ENCODE results near the gene PCIF1.
"Not testable (repeated sequence)": the region's sequence is repeated elsewhere in the genome, so short reads cannot be mapped to it uniquely, and the experiment has no call there.

PCIF1 gene

DNA sequence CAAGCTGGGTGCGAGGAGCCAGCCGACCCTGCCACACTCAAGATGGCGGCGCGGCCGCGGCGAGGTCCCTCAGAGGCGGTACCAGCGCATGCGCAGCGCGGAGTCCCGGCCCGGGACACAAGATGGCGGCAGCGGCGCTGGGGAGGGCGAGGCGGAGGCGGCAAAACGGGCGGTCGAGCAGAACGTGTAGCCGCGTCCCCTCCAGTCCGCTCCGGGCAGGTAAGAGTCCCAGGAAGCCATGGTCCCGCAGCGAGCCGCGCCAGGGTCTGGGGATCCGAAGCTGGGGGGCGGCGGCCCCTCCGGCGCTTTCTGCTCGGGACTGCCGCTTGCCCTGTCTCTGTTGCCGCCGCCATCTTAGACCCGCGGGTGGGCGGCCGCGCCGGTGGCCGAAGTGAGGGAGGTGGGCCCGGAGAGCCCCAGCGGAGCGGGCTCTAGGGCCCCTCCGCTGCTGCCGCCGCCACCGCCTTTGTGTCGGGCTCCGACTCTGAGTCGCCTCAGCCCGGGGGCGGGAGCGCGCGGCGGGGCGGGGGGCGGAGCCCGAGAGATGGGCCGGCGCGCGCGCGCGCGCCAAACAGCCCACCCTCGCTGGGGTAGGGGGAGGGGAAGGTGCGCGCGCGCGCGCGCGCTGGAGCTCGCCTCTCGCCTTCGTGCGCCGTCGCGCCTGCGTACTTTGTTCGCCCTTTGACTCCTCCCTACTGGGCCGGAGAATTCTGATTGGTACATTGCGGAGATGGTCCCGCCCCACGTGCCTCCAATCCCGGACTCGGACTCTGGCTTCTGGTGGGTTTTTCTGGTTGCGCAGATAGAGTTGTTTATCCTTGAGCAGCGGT, at the start of gene PCIF1:
TSS of gene PCIF1 (plus strand) at position 98 of the 830 bp plus-strand sequence. CDS start 4,317 bp downstream, outside the sequence.
- DNase-seq = peak; percentile 99

DNA sequence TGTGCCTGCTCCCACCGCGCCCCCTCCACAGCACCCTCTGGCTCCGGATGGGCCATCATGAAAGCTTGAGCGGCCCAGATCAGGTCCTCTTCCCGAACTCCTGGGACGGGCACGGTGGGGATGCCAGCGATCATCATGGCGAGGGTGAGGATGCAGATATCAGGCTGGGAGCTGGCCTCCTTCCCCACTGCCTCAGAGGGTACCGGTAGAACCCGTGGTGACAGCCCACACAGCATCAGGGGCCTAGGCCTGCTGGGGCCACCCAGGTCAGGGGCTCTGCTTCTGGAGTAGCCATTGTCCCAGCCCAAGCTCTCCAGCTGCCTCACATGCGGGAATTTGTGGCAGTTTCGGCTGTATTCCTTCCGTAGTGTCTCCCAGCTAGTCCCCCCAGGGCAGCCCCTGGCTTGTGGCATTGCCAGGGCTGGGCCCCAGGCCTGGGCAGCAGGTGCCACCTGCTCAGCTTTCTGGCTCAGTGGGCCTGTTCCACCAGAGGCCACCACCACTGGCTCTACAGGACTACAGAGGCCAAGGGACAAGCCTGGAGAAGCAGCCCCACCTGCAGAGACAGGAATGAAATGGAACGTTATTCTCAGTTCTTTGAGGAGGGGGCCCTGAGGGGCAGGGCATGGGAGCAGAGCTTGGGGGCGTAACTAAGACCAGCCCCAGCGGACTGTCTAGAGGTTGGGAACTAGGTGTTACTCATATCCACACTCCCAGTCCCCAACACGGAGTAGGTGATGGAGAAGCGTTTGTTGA, 47.7 kb upstream of the PCIF1 start:
- DNase-seq = no peak

DNA sequence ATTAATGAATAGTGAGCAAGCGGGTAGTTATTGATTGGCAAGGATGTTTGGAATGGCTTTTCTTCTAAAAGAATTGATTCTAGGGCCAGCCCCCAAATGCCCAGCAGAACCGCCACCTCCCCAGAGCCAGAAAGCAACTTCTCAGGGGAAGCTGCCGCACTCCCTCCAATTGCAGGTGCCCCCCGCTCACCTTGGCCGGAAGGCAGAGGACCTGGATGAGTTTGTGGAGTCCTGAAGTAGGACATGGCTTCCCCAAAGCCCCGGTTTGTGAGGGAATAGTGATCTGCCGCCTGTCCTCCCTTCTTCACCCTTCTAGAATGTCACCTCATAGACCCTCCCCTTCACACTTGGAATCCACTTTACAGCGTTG, 47.2 kb upstream of the PCIF1 start, which contains the start of gene SPATA25:
TSS of gene SPATA25 (minus strand) at position 277 of the 370 bp plus-strand sequence. CDS start at position 245, 32 bp downstream.
- DNase-seq = no peak

DNA sequence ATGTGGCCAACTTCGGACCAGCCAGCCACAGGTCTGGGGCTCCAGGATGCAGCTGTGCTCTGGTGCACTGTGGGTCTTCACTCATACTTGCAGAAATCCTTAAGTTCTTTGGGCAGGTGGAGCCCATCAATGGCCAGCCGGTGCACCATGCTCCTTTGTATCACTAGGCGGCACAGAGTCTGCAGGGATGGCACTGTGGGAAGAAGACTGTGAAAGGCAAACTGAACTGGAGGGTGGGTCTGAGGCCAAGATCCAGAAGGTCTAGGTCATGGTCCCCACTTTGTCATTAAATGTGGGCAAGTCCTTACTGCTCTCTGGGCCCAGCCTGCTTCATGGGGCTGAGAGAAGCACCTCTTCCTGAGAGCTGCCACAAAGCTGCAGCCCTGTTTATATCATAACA, 45.8 kb upstream of the PCIF1 start:
- DNase-seq = no peak

DNA sequence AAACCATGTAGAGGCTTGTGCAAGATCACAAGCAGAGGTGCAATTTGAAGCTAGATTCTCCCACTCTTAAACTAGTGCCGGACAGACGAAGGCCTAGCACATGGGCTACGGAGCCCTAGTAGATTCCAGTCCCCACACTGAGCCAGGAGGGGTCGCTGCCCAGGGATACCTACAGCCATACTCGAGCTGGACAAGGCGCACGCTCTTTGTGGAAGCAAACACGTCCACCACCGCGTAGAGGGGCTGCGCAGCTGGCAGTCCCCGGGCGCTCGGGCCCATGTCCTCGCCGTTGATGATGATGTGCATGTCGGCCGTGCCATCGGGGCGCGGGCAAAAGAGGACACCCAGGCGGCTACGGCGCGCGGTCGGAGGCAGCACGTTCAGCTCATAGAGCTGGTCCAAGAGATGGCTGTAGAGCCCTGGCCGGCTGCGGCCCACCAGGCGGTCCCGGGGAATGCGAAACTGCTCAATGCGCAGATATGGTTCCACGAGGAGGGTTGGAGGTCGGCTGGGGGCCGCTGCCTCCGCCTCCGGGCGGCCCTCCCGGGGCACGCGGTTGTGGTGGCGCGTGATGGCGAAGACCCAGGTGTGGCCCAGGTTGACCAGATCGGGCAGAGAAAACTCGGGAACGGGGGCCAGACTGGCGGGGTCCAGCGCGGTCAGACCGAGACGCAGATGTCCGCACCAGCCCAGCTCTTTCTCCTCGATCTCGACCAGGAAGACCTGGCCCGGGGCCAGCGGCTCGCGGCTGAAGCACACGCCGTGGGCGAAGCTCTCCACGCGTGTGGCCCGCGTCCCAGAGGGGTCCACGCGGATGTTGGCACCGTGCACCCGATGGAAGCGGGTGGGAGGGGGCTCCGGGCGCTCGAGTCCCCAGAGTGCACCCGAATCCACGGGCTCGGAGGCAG, 44.2 kb upstream of the PCIF1 start:
- DNase-seq = no peak

DNA sequence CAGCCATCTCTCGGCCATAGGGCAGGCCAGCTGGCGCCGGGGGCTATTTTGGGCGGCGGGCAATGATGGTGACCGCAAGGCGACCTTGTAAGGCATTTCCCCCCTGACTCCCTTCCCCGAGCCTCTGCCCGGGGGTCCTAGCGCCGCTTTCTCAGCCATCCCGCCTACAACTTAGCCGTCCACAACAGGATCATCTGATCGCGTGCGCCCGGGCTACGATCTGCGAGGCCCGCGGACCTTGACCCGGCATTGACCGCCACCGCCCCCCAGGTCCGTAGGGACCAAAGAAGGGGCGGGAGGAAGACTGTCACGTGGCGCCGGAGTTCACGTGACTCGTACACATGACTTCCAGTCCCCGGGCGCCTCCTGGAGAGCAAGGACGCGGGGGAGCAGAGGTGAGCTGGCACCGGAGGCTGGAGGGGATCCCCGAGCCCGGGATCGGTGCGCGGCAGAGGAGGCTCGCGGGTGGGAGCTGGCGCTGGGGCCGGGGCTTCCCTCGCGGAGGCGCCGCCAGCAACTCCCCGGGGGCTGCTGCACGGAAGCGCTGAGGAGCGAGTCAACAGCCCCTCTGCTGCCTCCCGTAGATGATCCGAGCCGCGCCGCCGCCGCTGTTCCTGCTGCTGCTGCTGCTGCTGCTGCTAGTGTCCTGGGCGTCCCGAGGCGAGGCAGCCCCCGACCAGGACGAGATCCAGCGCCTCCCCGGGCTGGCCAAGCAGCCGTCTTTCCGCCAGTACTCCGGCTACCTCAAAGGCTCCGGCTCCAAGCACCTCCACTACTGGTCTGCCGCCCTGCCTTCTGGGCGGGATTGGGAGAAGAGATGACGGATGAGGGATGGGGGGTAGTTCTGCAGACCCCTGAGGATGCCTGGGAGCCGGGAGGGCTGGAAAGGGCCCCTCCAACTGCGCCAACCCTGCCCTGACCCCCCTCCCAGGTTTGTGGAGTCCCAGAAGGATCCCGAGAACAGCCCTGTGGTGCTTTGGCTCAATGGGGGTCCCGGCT, 43.2 kb upstream of the PCIF1 start, which contains the start of the genes CTSA and NEURL2:
TSS of gene CTSA (plus strand) at position 351 of the 999 bp plus-strand sequence. CDS start at position 585, 234 bp downstream.
TSS of gene NEURL2 (minus strand) at position 224 of the 999 bp plus-strand sequence. CDS start at position 7, 217 bp downstream.
- DNase-seq = peak; percentile 92

DNA sequence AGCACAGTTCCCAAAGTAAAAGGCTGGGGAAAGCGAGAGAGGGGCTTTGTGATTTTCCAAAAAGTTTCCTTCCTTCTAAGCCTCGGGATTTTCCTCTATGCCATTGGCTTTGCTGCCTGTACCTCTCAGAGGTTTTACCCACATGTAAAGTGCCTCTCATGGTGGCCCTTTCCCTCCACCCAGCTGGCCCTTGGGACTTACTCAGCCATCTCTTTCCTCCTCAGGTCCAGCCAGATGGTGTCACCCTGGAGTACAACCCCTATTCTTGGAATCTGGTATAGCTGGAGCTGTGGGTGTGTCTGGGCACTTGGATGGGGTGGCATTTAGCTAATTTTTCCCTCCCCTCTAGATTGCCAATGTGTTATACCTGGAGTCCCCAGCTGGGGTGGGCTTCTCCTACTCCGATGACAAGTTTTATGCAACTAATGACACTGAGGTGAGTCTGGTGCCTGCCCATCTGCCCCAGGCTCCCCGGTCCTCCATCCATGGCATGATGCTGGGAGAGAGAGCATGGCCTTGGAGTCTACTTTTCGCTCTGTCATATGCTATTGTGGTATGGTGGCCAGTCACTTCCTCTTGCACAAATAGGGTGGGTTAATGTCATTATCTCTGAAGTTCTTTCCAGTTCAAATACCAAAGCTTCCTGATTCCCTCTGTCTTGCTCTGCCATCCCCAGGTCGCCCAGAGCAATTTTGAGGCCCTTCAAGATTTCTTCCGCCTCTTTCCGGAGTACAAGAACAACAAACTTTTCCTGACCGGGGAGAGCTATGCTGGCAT, 42.2 kb upstream of the PCIF1 start:
- DNase-seq = peak; percentile 48

DNA sequence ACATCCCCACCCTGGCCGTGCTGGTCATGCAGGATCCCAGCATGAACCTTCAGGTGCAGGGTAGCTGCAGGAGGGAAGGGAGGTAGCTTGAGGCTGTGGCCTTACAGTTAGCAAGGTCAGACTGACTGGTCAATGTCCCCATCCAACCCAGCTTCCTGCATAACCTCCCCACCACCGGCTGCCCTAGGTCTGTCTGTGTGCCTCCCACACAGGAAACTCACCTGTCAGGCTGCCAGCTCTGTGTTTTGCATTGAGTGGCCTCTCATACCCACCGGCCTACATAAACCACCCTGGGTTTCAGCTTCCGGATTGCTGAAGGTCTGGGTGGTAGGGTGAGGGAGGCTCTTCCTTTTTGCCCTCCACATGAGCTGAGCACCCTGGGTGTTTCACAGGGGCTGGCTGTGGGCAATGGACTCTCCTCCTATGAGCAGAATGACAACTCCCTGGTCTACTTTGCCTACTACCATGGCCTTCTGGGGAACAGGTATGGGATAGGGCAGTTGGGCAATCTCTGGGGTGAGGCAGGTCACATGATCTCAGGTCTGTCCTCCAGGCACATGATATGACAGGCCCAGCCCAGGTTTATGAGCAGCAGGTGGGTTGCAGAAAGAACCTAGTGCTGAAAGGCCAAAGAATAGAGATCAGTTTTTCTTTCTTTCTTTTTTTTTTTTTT, 41.5 kb upstream of the PCIF1 start:
- DNase-seq = no peak

DNA sequence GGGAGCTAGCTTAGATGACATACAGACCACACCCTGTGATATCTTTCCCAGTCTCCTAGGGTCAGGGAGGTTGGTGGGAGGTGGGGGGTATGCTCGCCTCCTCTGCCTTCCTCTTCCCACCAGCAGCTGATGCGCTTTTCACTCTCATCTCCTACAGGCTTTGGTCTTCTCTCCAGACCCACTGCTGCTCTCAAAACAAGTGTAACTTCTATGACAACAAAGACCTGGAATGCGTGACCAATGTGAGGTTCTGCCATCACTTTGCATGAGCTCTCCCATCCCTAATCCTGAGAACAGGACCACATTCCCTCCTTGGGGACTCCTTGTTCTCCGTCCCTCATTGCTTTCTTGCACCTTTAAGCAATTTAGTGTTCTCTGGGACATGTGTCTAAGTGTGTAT, 40.7 kb upstream of the PCIF1 start:
- no peak for DNase-seq

DNA sequence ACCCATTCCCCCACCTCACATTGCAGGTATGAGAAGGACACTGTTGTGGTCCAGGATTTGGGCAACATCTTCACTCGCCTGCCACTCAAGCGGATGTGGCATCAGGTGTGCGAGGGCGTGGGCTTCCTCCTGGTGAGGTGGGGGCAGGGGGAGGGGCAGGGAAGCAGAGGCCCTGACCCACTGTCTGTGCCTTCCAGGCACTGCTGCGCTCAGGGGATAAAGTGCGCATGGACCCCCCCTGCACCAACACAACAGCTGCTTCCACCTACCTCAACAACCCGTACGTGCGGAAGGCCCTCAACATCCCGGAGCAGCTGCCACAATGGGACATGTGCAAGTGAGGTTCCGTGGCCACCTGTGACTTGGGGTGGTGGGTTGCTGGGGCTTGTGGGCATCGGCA, 39.7 kb upstream of the PCIF1 start:
- no peak for DNase-seq

DNA sequence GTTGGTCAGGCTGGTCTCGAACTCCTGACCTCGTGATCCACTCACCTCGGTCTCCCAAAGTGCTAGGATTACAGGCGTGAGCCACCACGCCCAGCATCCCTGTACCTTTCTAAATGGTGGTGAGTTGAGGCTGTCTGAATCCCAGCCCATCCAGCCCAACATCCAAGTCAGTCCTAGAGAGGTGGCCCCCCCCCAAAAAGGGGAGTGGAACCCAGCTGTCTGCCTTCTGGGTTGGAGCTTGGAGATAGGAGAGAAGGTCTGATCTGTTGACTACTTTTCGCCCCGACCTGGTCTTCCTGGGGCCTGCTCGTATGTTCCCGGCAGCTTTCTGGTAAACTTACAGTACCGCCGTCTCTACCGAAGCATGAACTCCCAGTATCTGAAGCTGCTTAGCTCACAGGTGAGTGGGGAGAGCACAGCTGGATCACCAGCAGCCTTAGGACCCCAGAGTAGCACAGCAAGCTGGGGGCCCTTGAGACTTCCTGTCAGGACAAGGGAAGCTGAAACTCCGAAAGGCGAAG, 37.8 kb upstream of the PCIF1 start:
- DNase-seq = no peak

DNA sequence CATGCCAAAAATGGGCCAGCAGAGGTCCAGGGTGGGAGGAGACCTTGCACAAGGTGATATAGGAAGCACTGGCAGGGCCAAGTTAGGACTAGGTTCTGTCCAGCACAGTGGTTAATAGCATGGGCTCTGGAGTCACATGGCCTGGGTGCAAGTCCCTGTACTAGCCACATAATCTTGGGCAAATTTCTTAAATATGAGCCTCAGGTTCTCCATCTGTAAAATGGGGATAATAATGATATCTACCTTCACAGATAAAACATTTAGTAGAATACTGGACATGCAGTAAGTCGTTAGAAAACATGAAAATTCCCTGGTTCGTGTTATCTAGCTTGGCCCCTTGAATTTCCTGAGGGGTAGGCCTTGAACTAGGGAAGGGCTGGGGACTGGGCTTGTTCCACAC, 37.2 kb upstream of the PCIF1 start:
- no peak for DNase-seq

DNA sequence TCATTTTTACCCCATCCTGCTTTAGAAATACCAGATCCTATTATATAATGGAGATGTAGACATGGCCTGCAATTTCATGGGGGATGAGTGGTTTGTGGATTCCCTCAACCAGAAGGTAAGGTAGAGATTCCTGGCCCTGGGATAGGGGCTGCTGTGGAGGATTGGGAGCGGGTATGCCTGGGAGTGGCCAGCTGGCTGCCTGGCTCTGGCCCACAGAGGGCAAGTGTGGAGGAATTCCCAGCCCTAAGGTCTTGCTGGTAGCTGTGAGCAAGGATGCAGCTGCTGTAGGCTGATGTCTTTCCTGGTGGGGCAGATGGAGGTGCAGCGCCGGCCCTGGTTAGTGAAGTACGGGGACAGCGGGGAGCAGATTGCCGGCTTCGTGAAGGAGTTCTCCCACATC, 36.8 kb upstream of the PCIF1 start:
- no peak for DNase-seq

DNA sequence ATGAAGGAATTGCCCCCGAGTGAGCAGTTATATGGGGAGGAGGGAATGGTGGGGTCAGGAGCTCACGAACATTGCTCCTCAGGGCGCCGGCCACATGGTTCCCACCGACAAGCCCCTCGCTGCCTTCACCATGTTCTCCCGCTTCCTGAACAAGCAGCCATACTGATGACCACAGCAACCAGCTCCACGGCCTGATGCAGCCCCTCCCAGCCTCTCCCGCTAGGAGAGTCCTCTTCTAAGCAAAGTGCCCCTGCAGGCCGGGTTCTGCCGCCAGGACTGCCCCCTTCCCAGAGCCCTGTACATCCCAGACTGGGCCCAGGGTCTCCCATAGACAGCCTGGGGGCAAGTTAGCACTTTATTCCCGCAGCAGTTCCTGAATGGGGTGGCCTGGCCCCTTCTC, 36.2 kb upstream of the PCIF1 start:
- DNase-seq = no peak

DNA sequence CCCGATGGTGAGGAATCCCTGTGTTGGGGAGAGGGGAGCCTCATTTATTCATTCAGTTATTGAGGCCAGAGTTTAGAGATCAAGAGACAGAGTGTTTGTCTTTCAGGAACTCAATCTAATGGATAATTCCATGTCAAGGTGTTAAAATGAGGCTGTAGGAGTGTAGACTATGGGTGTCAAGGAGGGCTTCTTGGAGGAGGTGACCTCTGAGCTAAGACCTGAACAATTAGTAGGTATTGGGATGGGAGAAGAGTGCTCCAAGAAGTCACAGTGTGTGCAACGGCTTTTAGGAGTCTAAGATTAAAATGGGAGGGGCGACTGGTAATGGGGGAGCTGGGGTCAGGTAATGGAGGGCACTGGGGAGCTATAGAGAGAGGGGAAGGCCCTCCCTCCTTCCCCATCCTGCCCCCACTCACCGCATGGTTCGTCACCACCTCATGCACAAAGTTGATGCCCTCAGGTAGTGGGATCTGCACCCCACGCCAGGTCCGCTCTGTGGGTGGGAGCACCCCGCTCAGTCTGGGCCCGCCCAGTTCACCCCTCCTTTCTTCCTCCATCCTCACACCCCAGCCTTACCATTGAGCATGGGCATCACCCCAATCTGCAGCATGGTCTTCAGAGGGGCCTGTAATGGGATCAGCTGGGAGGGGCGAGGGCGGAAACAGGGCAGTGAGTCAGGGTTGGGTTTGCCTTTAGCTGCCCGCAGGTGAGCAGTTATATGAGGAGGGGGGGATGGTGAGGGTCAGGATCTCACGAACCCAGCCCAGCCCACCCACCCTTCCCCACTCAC, 35.2 kb upstream of the PCIF1 start:
- no peak for DNase-seq

DNA sequence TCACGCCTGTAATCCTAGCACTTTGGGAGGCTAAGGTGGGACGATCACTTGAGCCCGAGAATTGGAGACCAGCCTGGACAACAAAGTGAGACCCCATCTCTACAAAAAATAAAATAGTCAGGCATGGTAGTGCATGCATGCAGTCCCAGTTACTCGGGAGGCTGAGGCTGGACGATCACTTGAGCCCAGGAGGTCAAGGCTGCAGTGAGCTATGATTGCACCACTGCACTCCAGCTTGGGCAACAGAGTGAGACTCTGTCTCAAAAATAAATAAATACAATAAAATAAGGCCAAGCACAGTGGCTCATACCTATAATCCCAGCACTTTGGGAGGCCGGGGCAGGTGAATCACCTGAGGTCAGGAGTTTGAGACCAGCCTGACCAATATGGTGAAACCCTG, 33.2 kb upstream of the PCIF1 start:
- not testable (repeated sequence) for DNase-seq

DNA sequence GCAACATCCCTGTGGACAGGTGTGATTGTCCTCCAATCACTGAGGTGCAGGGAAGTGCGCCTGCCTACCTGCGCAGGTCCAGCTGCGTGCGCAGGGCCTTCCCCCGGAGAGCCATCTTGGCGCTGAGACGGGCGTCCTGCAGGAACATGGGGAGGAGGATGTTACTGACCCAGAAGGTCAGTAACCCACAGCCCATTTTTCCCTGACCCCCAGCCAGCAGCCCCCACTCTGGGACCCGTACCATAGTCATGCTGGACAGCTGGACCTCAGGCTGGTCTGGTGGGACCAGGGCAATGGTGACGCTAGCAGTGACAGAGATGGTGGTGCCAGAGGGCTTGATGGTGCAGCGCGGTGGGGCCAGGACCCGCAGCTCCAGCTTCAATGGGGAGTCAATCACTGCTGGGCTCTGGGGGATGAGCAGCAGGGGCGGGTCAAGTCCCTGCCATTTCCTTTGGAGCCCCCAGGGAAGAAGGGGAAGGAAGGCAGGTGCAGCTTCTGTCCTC, 32.2 kb upstream of the PCIF1 start:
- DNase-seq = no peak

DNA sequence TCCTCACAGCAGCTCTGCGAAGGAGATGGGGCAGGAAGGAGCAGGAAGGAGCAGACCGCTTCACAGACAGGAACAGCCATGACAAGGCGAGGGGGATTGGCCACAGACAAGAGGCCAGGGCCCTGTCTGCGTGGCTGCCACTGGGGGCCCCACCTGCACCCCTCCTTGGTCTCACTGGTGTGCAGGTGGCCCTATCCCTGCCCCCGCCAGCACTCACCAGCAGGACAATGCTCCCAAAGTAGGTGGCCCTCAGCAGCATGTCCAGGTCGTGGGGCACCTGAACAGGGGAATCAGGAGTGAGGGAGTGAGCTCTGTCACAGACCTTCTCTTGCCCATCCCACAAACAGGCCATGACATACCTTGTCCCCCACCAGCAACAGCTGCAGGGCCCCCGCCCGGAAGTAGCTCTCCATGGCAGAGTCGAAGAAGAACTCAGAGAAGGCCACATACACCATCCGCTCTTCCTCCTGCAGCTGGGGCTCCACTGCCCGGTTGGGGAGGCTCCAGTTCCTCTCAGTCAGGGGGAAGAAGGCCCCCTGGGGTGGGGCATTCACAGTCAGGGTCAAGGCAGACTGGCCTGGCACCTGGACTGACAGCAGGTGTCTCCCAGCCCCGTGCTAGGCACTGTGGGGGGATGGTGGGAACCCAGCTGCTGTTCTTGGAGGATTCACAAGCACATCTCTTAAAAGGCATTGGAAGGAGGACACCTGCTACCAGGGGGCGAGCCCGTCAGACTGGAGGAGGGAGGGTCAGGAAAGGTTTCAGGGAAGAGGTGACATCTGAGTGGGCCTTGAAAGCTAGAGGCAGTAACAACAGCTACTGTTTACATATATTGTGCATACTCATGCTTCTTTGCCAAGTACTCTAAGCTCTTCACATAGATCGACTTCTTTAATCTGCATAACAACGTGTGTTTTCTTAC, 29.6 kb upstream of the PCIF1 start:
- no peak for DNase-seq
